ENCODE measurements around the gene NRP2.

Gene NRP2

DNA sequence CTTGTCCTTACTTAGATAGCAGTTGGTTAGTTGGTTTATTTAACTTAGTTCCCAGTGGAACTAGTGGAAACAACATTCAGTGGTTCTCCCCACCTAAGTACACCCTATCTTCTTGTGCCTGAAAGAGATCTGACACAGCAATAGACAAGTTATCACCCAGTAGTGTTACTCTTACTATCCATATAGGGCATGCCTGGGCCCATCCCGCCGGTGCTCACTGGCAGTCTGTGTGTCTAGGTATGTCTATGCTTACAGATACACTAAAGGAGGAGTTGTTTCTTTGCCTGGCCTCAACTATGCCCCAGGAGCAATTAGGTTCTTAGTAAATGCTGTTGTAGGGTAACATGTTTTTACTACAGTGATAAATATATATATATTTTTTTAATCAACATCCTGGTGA, 12.0 kb upstream of the NRP2 start:
- no peak for DNase-seq (ENCODE audit: extremely low read depth, insufficient read length)
- Histone ChIP-seq H3K27me3 (replicated peaks; ENCODE audit: control insufficient read depth, insufficient read depth, low read length) (no peaks in the 10 kb centered on the region), H3K4me3 (replicated peaks; ENCODE audit: low read depth, low read length) (no peak overlapping the region), H3K36me3 (ENCODE audit: control insufficient read depth, insufficient read depth, low read length) (no peaks in the 10 kb centered on the region)
- TF ChIP-seq, protein P1, sequence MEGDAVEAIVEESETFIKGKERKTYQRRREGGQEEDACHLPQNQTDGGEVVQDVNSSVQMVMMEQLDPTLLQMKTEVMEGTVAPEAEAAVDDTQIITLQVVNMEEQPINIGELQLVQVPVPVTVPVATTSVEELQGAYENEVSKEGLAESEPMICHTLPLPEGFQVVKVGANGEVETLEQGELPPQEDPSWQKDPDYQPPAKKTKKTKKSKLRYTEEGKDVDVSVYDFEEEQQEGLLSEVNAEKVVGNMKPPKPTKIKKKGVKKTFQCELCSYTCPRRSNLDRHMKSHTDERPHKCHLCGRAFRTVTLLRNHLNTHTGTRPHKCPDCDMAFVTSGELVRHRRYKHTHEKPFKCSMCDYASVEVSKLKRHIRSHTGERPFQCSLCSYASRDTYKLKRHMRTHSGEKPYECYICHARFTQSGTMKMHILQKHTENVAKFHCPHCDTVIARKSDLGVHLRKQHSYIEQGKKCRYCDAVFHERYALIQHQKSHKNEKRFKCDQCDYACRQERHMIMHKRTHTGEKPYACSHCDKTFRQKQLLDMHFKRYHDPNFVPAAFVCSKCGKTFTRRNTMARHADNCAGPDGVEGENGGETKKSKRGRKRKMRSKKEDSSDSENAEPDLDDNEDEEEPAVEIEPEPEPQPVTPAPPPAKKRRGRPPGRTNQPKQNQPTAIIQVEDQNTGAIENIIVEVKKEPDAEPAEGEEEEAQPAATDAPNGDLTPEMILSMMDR (IDR thresholded peaks at IDR 0.05; ENCODE audit: insufficient read depth, low read length, poor library complexity, severe bottlenecking): no peak

DNA sequence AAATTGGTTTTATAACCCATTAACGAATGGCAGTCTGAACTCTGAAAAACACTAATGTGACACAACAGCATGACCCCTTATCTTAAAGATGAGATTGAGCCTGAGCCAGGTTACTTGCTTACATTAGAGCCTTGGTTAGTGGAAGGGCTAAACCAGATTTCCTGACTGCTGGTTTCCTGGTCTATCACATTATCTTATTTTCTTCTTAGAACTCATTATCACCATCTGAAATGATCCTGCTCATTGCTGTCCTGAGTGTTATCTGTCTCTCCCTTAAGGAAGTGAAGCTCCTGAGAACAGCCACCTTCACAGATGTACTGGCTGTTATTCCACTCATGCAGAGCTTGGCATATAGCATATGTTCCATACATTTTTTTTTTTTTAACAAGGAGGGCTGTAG, 9.0 kb upstream of the NRP2 start:
- no peaks in the 10 kb centered on the region for H3K27me3 ChIP-seq (replicated peaks; ENCODE audit: control insufficient read depth, insufficient read depth, low read length)
- H3K36me3 ChIP-seq (ENCODE audit: control insufficient read depth, insufficient read depth, low read length): no peaks in the 10 kb centered on the region
- TF ChIP-seq, protein P1 (IDR thresholded peaks at IDR 0.05; ENCODE audit: insufficient read depth, low read length, poor library complexity, severe bottlenecking): no peak
- no peak overlapping the region for H3K4me3 ChIP-seq (replicated peaks; ENCODE audit: low read depth, low read length)
- DNase-seq (ENCODE audit: extremely low read depth, insufficient read length): no peak

DNA sequence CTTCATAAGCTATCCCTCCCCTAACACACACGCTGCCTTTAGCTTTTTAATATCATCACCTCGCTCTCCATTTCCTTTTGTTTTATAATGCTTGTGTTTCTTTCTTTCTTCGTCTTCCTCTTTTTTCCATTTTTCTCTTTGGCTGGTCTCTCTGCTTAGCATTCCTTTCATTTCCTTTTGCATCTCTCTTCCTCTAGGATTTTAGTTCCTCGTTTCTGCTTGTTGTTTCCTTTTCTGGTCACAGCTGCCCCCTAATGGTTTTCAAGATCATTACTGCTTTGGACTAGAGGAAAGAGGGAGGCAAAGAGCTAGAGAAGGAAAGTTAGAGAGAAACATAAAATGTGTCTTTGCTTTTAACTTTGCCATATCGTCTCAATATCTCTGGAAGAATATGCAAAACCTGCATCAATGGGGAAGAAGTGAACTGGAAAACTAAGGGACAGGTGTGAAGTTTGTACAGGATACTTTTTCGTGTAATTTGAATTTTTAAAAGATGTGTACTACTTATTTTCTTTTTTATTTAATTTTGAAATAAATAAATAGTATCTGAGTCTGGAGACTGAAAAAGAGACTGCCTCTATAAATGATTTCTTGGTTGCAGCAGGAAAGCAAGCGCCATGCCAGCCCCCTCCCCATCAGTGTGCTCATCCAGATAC, 6.3 kb upstream of the NRP2 start:
- DNase-seq (ENCODE audit: extremely low read depth, insufficient read length): no peak
- Histone ChIP-seq H3K36me3 (ENCODE audit: control insufficient read depth, insufficient read depth, low read length) (no peaks in the 10 kb centered on the region), H3K27me3 (replicated peaks; ENCODE audit: control insufficient read depth, insufficient read depth, low read length) (no peaks in the 10 kb centered on the region), H3K4me3 (replicated peaks; ENCODE audit: low read depth, low read length) (no peak overlapping the region)
- TF ChIP-seq, protein P1 (IDR thresholded peaks at IDR 0.05; ENCODE audit: insufficient read depth, low read length, poor library complexity, severe bottlenecking): peak; percentile 74

DNA sequence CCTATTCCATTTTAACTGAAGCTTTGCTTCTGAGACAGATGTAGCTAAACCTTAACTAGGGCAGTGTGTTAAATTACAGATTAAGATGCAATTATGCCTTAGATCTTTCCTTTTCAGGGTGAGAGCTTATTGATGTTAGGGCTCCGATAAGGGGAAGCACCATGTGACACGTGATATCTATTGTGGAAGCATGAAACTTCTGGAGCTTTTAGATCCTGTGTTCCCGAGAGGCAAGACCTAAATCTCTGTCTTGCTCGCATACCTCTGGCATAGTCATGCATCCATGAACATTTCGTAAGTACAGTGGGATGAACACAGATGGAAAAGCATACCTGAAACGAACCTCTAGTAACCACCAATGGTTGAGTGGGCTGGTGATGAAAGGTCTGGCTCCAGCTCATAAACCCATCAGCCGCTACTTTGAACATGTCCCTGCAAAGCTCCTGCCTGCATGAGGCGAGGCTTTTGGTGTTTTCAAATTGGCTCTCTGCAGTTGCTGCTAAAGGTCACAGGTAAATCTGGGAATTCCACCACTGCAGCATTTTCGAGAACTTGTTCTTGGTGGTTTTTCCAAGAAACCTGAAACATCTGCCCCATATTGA, 3.7 kb upstream of the NRP2 start:
- Histone ChIP-seq H3K27me3 (replicated peaks; ENCODE audit: control insufficient read depth, insufficient read depth, low read length) (peaks cover 3% of the 10 kb centered on the region), H3K4me3 (replicated peaks; ENCODE audit: low read depth, low read length) (no peak overlapping the region), H3K36me3 (ENCODE audit: control insufficient read depth, insufficient read depth, low read length) (no peaks in the 10 kb centered on the region)
- TF ChIP-seq, protein P1 (IDR thresholded peaks at IDR 0.05; ENCODE audit: insufficient read depth, low read length, poor library complexity, severe bottlenecking): no peak
- DNase-seq (ENCODE audit: extremely low read depth, insufficient read length): no peak

DNA sequence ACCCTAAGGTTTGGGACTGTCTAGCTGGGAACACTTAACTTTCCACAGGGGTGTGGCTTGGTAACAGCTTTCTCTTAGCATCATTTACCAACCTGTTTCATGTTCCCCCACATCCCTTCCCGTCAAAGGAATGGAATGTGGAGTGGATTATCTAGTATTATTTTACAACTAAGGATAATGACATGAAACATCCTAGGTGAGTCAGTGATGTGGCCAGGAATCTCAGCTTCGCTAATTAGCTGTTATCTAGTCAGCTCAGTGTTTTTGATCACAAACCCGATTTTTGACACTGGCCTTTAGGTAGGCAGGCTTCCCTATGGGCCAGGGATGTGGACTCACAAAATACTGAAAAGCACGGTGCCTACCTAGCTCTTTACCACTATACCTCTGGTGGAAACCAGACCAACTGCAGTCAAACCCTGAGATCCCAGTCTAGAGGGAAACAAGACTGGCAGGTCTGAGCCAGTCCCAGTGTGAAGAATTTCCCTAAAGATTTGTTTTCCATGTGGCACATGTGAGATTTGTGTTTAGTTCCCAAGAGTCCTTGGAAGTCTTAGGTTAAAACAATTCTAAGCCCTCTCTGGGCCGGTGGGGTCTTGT, 2.8 kb upstream of the NRP2 start:
- no peaks in the 10 kb centered on the region for H3K36me3 ChIP-seq (ENCODE audit: control insufficient read depth, insufficient read depth, low read length)
- no peak overlapping the region for H3K4me3 ChIP-seq (replicated peaks; ENCODE audit: low read depth, low read length)
- peaks cover 3% of the 10 kb centered on the region for H3K27me3 ChIP-seq (replicated peaks; ENCODE audit: control insufficient read depth, insufficient read depth, low read length)
- TF ChIP-seq, protein P1 (IDR thresholded peaks at IDR 0.05; ENCODE audit: insufficient read depth, low read length, poor library complexity, severe bottlenecking): no peak
- DNase-seq (ENCODE audit: extremely low read depth, insufficient read length): no peak
